Loucy (cell line): ENCODE results near the gene KLHL2.

ENCODE experiments used
- H2AFZ ChIP-seq: fragments of 200-600 bp; sonication (generic); 2 replicates; pipeline ENCODE4 v1.6.0; 2016; ENCODE audit warnings: antibody characterized with exemption, mild to moderate bottlenecking, low read length, moderate library complexity
- H3F3A ChIP-seq: fragments of 200-600 bp; 2 replicates; pipeline ENCODE4 v1.6.0; 2016; ENCODE audit warnings: antibody characterized with exemption, low read depth, mild to moderate bottlenecking
- H3K27me3 ChIP-seq: fragments of 200-600 bp; sonication (generic); 2 replicates; pipeline ENCODE4 v1.6.1; 2014; ENCODE audit warnings: low read length, mild to moderate bottlenecking; ENCODE audit not compliant: insufficient read depth, poor library complexity, severe bottlenecking
- H3K36me3 ChIP-seq: fragments of 200-600 bp; sonication (generic); 2 replicates; pipeline ENCODE4 v1.6.1; 2016; ENCODE audit warnings: low read length; ENCODE audit not compliant: insufficient read depth
- H3K4me1 ChIP-seq: fragments of 200-600 bp; sonication (generic); 2 replicates; pipeline ENCODE4 v1.5.1; 2014; ENCODE audit warnings: low read length, mild to moderate bottlenecking; ENCODE audit not compliant: insufficient read depth, poor library complexity, severe bottlenecking
- H3K4me2 ChIP-seq: fragments of 200-600 bp; sonication (generic); 2 replicates; pipeline ENCODE4 v1.6.0; 2014; ENCODE audit warnings: antibody characterized with exemption, low read length, low read depth, mild to moderate bottlenecking; ENCODE audit not compliant: poor library complexity, severe bottlenecking
- H3K4me3 ChIP-seq: fragments of 200-600 bp; sonication (generic); 2 replicates; pipeline ENCODE4 v1.5.1; 2014; ENCODE audit warnings: low read length, mild to moderate bottlenecking, mixed read lengths; ENCODE audit not compliant: poor library complexity, severe bottlenecking
- H3K79me2 ChIP-seq: fragments of 200-600 bp; sonication (generic); 2 replicates; pipeline ENCODE4 v1.6.1; 2014; ENCODE audit warnings: low read length; ENCODE audit not compliant: insufficient read depth
- H3K9ac ChIP-seq: fragments of 200-600 bp; sonication (generic); 2 replicates; pipeline ENCODE4 v1.6.0; 2014; ENCODE audit warnings: mild to moderate bottlenecking, low read depth, low read length, moderate library complexity; ENCODE audit not compliant: poor library complexity, severe bottlenecking
- H3K9me2 ChIP-seq: fragments of 200-600 bp; sonication (generic); replicated peaks from 2 replicates; pipeline ENCODE4 v1.6.1; 2016; ENCODE audit warnings: low read depth, low read length, mixed read lengths
- H3K9me3 ChIP-seq: fragments of 200-600 bp; sonication (generic); 2 replicates; pipeline ENCODE4 v1.6.1; 2014; ENCODE audit warnings: mild to moderate bottlenecking, antibody characterized with exemption, low read length, low read depth; ENCODE audit not compliant: insufficient read depth
- H4K20me1 ChIP-seq: fragments of 200-600 bp; sonication (generic); 2 replicates; pipeline ENCODE4 v1.6.0; 2014; ENCODE audit warnings: antibody characterized with exemption, low read length, mild to moderate bottlenecking; ENCODE audit not compliant: insufficient read depth, poor library complexity, severe bottlenecking
- EZH2phosphoT487 ChIP-seq: fragments of 200-600 bp; IDR thresholded peaks from 2 replicates; pipeline ENCODE4 v1.6.1; 2018; ENCODE audit warnings: antibody characterized with exemption, mild to moderate bottlenecking, moderate library complexity, borderline replicate concordance
- TF ChIP-seq, protein P1 (sequence below): fragments of 200-600 bp; sonication (generic); conservative IDR thresholded peaks from 2 replicates; pipeline ENCODE4 v1.5.1; 2014; ENCODE audit warnings: mild to moderate bottlenecking, antibody characterized with exemption, low read length

KLHL2 gene

DNA sequence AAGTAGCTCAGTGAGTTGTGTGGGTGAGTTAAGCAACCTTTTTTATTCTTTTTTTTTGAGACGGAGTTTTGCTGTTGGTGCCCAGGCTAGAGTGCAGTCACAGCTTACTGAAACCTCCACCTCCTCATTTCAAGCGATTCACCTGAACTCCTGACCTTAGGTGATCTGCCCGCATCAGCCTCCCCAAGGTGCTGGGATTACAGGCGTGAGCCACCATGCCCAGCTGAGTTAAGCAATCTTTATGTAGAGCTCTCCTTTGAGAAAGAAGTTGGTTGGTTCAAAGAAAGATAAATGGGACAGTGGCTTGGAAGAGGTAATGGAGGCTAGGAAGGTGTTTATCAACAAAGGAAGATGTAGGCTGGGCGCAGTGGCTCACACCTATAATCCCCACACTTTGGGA, 123.3 kb downstream of the KLHL2 start:
- H3K4me3 ChIP-seq: peak overlapping the region; percentile 93
- no peaks in the 10 kb centered on the region for H3F3A ChIP-seq
- no peak for TF ChIP-seq EZH2phosphoT487
- TF ChIP-seq, protein P1, sequence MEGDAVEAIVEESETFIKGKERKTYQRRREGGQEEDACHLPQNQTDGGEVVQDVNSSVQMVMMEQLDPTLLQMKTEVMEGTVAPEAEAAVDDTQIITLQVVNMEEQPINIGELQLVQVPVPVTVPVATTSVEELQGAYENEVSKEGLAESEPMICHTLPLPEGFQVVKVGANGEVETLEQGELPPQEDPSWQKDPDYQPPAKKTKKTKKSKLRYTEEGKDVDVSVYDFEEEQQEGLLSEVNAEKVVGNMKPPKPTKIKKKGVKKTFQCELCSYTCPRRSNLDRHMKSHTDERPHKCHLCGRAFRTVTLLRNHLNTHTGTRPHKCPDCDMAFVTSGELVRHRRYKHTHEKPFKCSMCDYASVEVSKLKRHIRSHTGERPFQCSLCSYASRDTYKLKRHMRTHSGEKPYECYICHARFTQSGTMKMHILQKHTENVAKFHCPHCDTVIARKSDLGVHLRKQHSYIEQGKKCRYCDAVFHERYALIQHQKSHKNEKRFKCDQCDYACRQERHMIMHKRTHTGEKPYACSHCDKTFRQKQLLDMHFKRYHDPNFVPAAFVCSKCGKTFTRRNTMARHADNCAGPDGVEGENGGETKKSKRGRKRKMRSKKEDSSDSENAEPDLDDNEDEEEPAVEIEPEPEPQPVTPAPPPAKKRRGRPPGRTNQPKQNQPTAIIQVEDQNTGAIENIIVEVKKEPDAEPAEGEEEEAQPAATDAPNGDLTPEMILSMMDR: no peak
- H3K9ac ChIP-seq: peak overlapping the region; percentile 95
- no peak overlapping the region for H2AFZ ChIP-seq
- peaks cover 23% of the 10 kb centered on the region for H3K36me3 ChIP-seq
- no peaks in the 10 kb centered on the region for H3K9me3 ChIP-seq
- peaks cover 71% of the 10 kb centered on the region for H3K4me1 ChIP-seq
- peak overlapping the region; percentile 97 for H3K4me2 ChIP-seq
- H4K20me1 ChIP-seq: peaks cover 80% of the 10 kb centered on the region
- H3K9me2 ChIP-seq: no peaks in the 10 kb centered on the region
- H3K27me3 ChIP-seq: no peaks in the 10 kb centered on the region
- H3K79me2 ChIP-seq: peaks cover 90% of the 10 kb centered on the region

DNA sequence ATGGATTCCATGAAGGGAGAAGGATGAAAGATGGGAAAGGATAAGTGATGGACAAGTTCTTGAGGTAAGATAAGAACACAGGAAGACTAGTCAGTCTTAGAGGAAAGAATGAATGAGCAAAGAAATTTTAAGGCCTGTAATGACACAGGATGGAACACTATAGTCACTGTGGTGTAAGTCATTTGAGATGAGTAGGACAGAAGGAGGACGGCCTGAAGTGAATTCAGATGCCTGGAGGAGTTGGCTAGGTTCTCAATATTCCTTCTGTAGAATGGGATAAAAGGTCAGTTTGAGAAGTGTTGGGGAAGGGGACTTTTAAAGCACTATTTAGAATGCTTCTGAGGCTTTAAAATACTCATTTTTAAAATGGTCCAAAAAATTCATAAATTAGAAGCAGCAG, 124.0 kb downstream of the KLHL2 start:
- peaks cover 69% of the 10 kb centered on the region for H3K4me1 ChIP-seq
- H3K9me3 ChIP-seq: no peaks in the 10 kb centered on the region
- TF ChIP-seq, protein P1: no peak
- TF ChIP-seq EZH2phosphoT487: no peak
- H3K79me2 ChIP-seq: peaks cover 92% of the 10 kb centered on the region
- peak overlapping the region; percentile 93 for H3K4me3 ChIP-seq
- no peaks in the 10 kb centered on the region for H3F3A ChIP-seq
- peak overlapping the region; percentile 97 for H3K4me2 ChIP-seq
- no peaks in the 10 kb centered on the region for H3K27me3 ChIP-seq
- H3K9me2 ChIP-seq: no peaks in the 10 kb centered on the region
- peak overlapping the region; percentile 95 for H3K9ac ChIP-seq
- H2AFZ ChIP-seq: no peak overlapping the region
- H3K36me3 ChIP-seq: peaks cover 27% of the 10 kb centered on the region
- peaks cover 87% of the 10 kb centered on the region for H4K20me1 ChIP-seq

- H3K4me3 ChIP-seq: peak overlapping the region; percentile 93
- peaks cover 94% of the 10 kb centered on the region for H3K79me2 ChIP-seq
- H3K9me2 ChIP-seq: no peaks in the 10 kb centered on the region
- peaks cover 31% of the 10 kb centered on the region for H3K36me3 ChIP-seq
- H3K9me3 ChIP-seq: no peaks in the 10 kb centered on the region
- no peak overlapping the region for H2AFZ ChIP-seq
- TF ChIP-seq, protein P1: no peak
- peaks cover 71% of the 10 kb centered on the region for H3K4me1 ChIP-seq
- H3F3A ChIP-seq: no peaks in the 10 kb centered on the region
- peak overlapping the region; percentile 97 for H3K4me2 ChIP-seq
- H3K27me3 ChIP-seq: no peaks in the 10 kb centered on the region
- peaks cover 91% of the 10 kb centered on the region for H4K20me1 ChIP-seq
- H3K9ac ChIP-seq: peak overlapping the region; percentile 95
Measured at GRCh38 chr4:165331823-165332222, 124.5 kb downstream of the KLHL2 start.
